GM18951 (cell line): ENCODE measurements around the gene PCYT1B.

ENCODE experiments used
- POLR2A ChIP-seq: IDR thresholded peaks from 4 replicates; pipeline ENCODE4 v1.6.1; 2011; ENCODE audit warnings: mild to moderate bottlenecking; ENCODE audit not compliant: insufficient read length, insufficient read depth; ENCODE audit errors: extremely low read depth
- in situ Hi-C: fragments of 300-500 bp; cut with MboI; formaldehyde crosslinking; loops from one replicate; pipeline ENCODE4 v1.12.0; 2022; ENCODE audit warnings: low sequenced_read_pairs, mixed read lengths, inconsistent platforms; ENCODE audit not compliant: unreplicated experiment

The PCYT1B gene

GRCh38 chrX:24647257-24648058 lies at the start of gene PCYT1B:
TSS of gene PCYT1B (minus strand) at chrX:24647347. CDS start at chrX:24647105, 242 bp downstream.
- no peak for TF ChIP-seq POLR2A
- in situ Hi-C loops = no loop called here

GRCh38 chrX:24696294-24696693 lies 49.1 kb upstream of the PCYT1B start:
- TF ChIP-seq POLR2A = no peak
- in situ Hi-C loops = no loop called here

GRCh38 chrX:24694825-24695224 lies 47.7 kb upstream of the PCYT1B start:
- no peak for TF ChIP-seq POLR2A
- in situ Hi-C loops = no loop called here

GRCh38 chrX:24693453-24694202 lies 46.5 kb upstream of the PCYT1B start, which contains the start of gene POLA1:
TSS of gene POLA1 (plus strand) at chrX:24693918. CDS start at chrX:24693962, 44 bp downstream.
- TF ChIP-seq POLR2A = peak; percentile 60
- in situ Hi-C loops = no loop called here

GRCh38 chrX:24692305-24692704 lies 45.2 kb upstream of the PCYT1B start:
- in situ Hi-C loops = no loop called here
- no peak for TF ChIP-seq POLR2A

- no peak for TF ChIP-seq POLR2A
- in situ Hi-C loops = no loop called here
Observed at GRCh38 chrX:24684048-24684447, 36.9 kb upstream of the PCYT1B start.

- in situ Hi-C loops = no loop called here
- TF ChIP-seq POLR2A = no peak
Observed at GRCh38 chrX:24682739-24683432, 35.7 kb upstream of the PCYT1B start.

GRCh38 chrX:24676403-24677024 lies 29.4 kb upstream of the PCYT1B start:
- no peak for TF ChIP-seq POLR2A
- in situ Hi-C loops = no loop called here

GRCh38 chrX:24673424-24673823 lies 26.3 kb upstream of the PCYT1B start:
- no peak for TF ChIP-seq POLR2A
- in situ Hi-C loops = no loop called here

- in situ Hi-C loops = no loop called here
- no peak for TF ChIP-seq POLR2A
Observed at GRCh38 chrX:24672701-24673190, 25.6 kb upstream of the PCYT1B start.

- in situ Hi-C loops = no loop called here
- no peak for TF ChIP-seq POLR2A
Observed at GRCh38 chrX:24668111-24668510, 21.0 kb upstream of the PCYT1B start.

- TF ChIP-seq POLR2A = no peak
Observed at GRCh38 chrX:24662352-24662751, 15.2 kb upstream of the PCYT1B start.

GRCh38 chrX:24661292-24661691 lies 14.1 kb upstream of the PCYT1B start:
- TF ChIP-seq POLR2A = no peak
- in situ Hi-C loops = no loop called here

More at GRCh38 chrX:24662352-24662751, 15.2 kb upstream of the PCYT1B start:
- in situ Hi-C loops = no loop called here
